Ovary (tissue), 9 donors: ENCODE results near the gene TEDC2. TPM values are rescaled to one million over a fixed set of nuclear protein-coding genes. Genes with fewer than 3 reads are reported as not detected.

Source experiments
- DNase-seq, 5 donors: peaks; one replicate each; pipeline ENCODE4 v3.0.0-alpha.2; 2019 to 2020
- H3K27ac ChIP-seq, 2 donors: fragments of 200-600 bp; one replicate each; pipeline versions ENCODE4 v1.5.1 to v1.8.0; 2019 to 2022
- H3K27me3 ChIP-seq: fragments of 200-600 bp; one replicate; pipeline ENCODE4 v1.8.0; 2022
- H3K36me3 ChIP-seq: fragments of 200-600 bp; sonication (generic); one replicate; pipeline ENCODE4 v1.5.1; 2019
- H3K4me1 ChIP-seq: one replicate; pipeline ENCODE4 v1.8.1; 2013; ENCODE audit warnings: mild to moderate bottlenecking, moderate library complexity; ENCODE audit not compliant: insufficient read depth
- H3K4me3 ChIP-seq: fragments of 200-600 bp; sonication (generic); one replicate; pipeline ENCODE4 v1.5.1; 2017
- H3K9me3 ChIP-seq, 2 donors: fragments of 200-600 bp in 1 of 2; sonication (generic) in 1 of 2; one replicate each; pipeline versions ENCODE4 v1.5.1 to v1.8.1; 2013 to 2019; ENCODE audit warnings: mild to moderate bottlenecking in 1 of 2, moderate library complexity in 1 of 2
- EP300 ChIP-seq: sonication (generic); formaldehyde crosslinking; IDR thresholded peaks from one replicate; pipeline ENCODE4 v1.6.1; 2017; ENCODE audit warnings: antibody characterized with exemption
- POLR2A ChIP-seq: fragments of 450-650 bp; IDR thresholded peaks from one replicate; pipeline ENCODE4 v1.6.1; 2017; ENCODE audit warnings: antibody characterized with exemption, mild to moderate bottlenecking, moderate library complexity
- WGBS, 3 donors: extraction: QIAGEN DNeasy Blood & Tissue Kit in 1 of 3; methylation state at CpG; one replicate each; pipeline versions ENCODE4 v1.1.5 to v1.1.7; 2013 to 2017; 5-methylcytosine and 5-hydroxymethylcytosine counted together
- intact Hi-C, 4 donors: fragments of 100-400 bp; cut with DNase I; formaldehyde crosslinking; loops; one replicate each; pipeline versions ENCODE4 v1.11.0 to v1.15.1; 2022 to 2023
- polyA plus RNA-seq, 2 donors: library from polyadenylated mRNA; stranded (reverse); fragments of 200-250 nt in 1 of 2; fragments of 350-450 nt in 1 of 2; fragmentation: Illumina TruSeq in 1 of 2; extraction: RNeasy Lipid Tissue Mini Kit (QIAGEN cat#74804) in 1 of 2; gene quantifications; one replicate each; pipeline ENCODE4 v1.2.3, GENCODE V29; 2013 to 2014
- total RNA-seq, 7 donors: library from RNA; depleted of rRNA in 2 of 7; stranded (reverse); fragments of >200 nt in 2 of 7; fragmentation: NEBNext Ultra II Directional in 3 of 7; extraction: Animal tissue kit (Norgen Biotek cat#: 25700) in 3 of 7; gene quantifications; one replicate each; pipeline versions ENCODE4 v1.1.0 to v1.2.4, GENCODE V29; 2016 to 2023
- TF ChIP-seq, protein P1 (sequence below), 3 donors: fragments of 450-650 bp in 2 of 3; fragments of 200-600 bp in 1 of 3; IDR thresholded peaks; one replicate each; pipeline versions ENCODE4 v1.5.1 to v1.8.0; 2016 to 2022; ENCODE audit warnings: antibody characterized with exemption in 3 of 3, mild to moderate bottlenecking in 1 of 3
- donor health status: DM: no; HTN: no; CAD: no; lungs with moderate emphysema.
- donor health status: DM: no; HTN: no; CAD: no.
- donor health status: Bipolar disorder and iron deficiency.
- donor health status: DM: yes; HTN: yes; CAD: no.
- donor health status: DM: no; HTN: no; CAD: no.
- donor health status: DM: yes; HTN: yes; CAD: no.

TEDC2 gene
- total and polyA plus RNA-seq, 9 donors: 0.38 to 2.0 (median 1.3) TPM; not detected in 3

DNA sequence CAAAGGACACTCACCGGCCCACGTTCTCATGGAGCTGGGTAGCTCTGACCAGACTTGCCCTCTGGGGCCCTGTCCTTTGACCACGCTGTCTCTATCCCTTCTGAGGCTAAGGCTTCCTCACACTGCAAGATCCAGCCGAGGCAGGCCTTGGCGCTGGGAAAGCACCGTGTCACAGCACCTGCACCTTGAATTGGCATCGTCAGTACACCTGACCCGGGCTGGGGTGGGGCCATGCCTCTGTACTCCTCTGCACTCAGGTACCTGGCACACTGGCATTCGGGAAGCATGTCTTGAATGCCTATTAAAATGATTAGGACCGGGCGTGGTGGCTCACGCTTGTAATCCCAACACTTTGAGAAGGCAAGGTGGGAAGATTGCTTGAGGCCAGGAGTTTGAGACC, 21.0 kb downstream of the TEDC2 start:
- intact Hi-C loops: no loop called here
- 83 to 84% (median 84%) methylated on average over 12 of the region's 12 CpGs for WGBS, 3 donors
- H3K27ac ChIP-seq: no peak overlapping the region

DNA sequence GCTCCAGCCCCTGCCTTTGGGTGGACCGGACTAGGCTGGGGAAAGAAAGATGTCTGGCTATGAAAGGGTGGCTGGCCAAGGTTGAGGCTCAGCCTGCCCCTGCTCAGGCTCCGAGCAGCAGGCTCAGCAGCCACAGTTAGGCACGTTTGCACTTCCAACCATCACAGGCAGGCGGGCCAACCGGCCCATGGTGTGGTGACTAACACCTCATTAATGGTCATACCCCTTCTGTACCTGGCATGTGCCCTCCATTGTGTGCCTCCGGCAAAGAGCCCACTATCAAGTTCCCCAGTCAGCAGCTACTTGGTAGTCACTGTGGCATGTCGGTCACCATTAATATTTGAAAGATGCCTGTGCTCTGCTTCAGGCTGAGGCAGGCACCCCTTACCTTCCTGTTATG, 21.8 kb downstream of the TEDC2 start:
- Histone ChIP-seq H3K27me3 (no peaks in the 10 kb centered on the region), H3K27ac (no peak overlapping the region), H3K36me3 (no peaks in the 10 kb centered on the region), H3K9me3 (no peaks in the 10 kb centered on the region), H3K4me3 (no peak overlapping the region), H3K4me1 (peaks cover 14% of the 10 kb centered on the region)
- 62 to 70% (median 64%) methylated on average over 7 of the region's 7 CpGs for WGBS, 3 donors
- no peak for DNase-seq
- intact Hi-C loops: no loop called here
- TF ChIP-seq EP300 (no peak), POLR2A (no peak)
- TF ChIP-seq, protein P1, sequence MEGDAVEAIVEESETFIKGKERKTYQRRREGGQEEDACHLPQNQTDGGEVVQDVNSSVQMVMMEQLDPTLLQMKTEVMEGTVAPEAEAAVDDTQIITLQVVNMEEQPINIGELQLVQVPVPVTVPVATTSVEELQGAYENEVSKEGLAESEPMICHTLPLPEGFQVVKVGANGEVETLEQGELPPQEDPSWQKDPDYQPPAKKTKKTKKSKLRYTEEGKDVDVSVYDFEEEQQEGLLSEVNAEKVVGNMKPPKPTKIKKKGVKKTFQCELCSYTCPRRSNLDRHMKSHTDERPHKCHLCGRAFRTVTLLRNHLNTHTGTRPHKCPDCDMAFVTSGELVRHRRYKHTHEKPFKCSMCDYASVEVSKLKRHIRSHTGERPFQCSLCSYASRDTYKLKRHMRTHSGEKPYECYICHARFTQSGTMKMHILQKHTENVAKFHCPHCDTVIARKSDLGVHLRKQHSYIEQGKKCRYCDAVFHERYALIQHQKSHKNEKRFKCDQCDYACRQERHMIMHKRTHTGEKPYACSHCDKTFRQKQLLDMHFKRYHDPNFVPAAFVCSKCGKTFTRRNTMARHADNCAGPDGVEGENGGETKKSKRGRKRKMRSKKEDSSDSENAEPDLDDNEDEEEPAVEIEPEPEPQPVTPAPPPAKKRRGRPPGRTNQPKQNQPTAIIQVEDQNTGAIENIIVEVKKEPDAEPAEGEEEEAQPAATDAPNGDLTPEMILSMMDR (IDR thresholded peaks at IDR 0.05): no peak

More for the DNA sequence above, 21.0 kb downstream of the TEDC2 start:
- H3K4me3 ChIP-seq: no peak overlapping the region
- H3K27me3 ChIP-seq: no peaks in the 10 kb centered on the region
- no peaks in the 10 kb centered on the region for H3K36me3 ChIP-seq
- no peak for TF ChIP-seq EP300
- TF ChIP-seq POLR2A: no peak
- TF ChIP-seq, protein P1 (IDR thresholded peaks at IDR 0.05): no peak
- H3K9me3 ChIP-seq: no peaks in the 10 kb centered on the region
- no peak for DNase-seq
- peaks cover 14% of the 10 kb centered on the region for H3K4me1 ChIP-seq

DNA sequence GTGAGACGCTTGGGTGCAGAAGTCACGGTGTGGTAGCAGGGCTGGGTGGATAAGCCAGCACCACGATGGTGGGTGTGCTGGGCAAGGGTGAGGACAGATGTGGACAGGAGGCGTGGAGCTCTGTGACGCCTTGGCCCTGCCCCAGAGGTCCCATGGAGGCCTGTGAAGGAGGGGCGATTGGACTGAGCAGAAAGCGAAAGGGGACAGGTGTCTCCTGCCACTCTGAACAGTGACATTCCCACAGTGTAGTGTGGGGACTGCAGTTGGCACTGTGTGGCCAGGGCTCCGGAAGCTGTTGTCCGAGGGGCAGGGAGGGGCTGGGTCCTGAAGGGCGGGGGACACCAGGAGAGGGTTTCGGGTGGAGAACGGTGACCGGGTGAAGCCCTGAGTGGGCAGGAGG, 22.3 kb downstream of the TEDC2 start:
- intact Hi-C loops: no loop called here
- 55 to 64% (median 58%) methylated on average over 13 of the region's 13 CpGs for WGBS, 3 donors
- H3K36me3 ChIP-seq: no peaks in the 10 kb centered on the region
- H3K4me1 ChIP-seq: peaks cover 14% of the 10 kb centered on the region
- TF ChIP-seq EP300 (no peak), POLR2A (no peak)
- TF ChIP-seq, protein P1 (IDR thresholded peaks at IDR 0.05): no peak
- H3K27ac ChIP-seq: no peak overlapping the region
- H3K27me3 ChIP-seq: no peaks in the 10 kb centered on the region
- H3K4me3 ChIP-seq: no peak overlapping the region
- no peak for DNase-seq
- no peaks in the 10 kb centered on the region for H3K9me3 ChIP-seq

DNA sequence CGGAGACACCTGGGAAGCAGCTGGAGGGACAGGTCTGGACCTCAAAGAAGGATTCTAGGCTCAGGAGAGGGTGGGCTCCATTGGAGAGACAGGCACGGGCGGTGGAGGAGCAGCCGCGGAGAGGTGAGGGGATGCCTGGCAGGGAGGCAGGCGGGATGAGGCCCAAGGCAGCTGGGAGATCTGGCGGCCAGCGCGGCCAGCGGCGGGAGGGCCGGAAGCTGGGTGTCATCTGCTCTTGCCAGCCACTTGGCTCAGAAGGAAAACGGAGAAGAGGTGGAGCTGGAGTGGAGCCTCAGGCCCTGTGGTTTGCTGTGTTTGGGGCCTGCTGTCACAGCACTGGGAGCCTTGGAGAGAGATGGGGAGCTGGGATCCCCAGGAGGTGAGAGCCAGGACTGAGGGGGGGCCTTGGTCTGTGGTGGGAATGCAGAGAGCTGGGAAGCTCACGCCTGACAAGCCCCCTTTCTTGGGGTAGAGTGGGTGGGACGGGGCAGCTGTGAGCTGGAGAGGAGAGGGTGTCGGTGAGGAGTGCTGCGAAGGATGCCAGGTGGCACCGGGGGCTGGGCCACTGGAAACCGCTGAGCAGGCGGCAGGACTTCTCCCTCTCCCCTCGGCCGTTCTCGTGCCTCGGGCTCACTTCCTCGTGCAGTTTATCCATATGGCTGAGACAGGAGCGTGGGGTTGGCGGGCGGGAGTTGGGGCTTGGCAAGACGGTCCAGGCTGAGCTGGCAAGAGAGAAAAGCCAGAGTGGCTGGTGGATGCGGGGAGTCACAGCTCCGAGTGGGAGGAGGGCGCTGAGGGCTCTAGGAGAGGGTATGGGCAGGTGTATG, 23.0 kb downstream of the TEDC2 start:
- Histone ChIP-seq H3K9me3 (no peaks in the 10 kb centered on the region), H3K27me3 (no peaks in the 10 kb centered on the region), H3K36me3 (no peaks in the 10 kb centered on the region), H3K4me3 (no peak overlapping the region), H3K27ac (no peak overlapping the region), H3K4me1 (peaks cover 14% of the 10 kb centered on the region)
- 14 to 20% (median 15%) methylated on average over 32 of the region's 32 CpGs for WGBS, 3 donors
- intact Hi-C loops: no loop called here
- TF ChIP-seq POLR2A (no peak), EP300 (no peak)
- TF ChIP-seq, protein P1 (IDR thresholded peaks at IDR 0.05): no peak
- peak; percentile 57 to 77 (median 67) for DNase-seq
